ENCODE data around the gene PPP1R12C.

DNA sequence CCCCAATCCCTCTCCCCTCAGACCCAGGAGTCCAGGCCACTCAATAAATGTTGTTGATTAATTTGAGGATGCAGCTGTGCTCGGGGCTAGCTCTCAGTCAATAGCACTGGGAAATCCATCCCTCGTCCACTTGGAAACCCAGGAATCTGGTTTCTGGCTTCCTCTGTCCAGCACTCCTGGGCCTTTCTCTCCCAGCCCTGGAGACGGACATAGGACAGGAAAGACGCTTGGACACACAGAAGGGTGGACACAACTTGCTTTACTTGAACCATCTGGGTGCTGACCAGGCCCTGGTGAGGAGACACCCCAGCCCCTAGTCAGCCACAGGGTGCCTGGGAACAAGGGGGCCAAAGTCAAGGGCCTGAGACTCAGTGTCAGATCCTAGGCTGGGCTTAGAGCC, 41.0 kb upstream of the PPP1R12C start:
- TF ChIP-seq, protein P1, sequence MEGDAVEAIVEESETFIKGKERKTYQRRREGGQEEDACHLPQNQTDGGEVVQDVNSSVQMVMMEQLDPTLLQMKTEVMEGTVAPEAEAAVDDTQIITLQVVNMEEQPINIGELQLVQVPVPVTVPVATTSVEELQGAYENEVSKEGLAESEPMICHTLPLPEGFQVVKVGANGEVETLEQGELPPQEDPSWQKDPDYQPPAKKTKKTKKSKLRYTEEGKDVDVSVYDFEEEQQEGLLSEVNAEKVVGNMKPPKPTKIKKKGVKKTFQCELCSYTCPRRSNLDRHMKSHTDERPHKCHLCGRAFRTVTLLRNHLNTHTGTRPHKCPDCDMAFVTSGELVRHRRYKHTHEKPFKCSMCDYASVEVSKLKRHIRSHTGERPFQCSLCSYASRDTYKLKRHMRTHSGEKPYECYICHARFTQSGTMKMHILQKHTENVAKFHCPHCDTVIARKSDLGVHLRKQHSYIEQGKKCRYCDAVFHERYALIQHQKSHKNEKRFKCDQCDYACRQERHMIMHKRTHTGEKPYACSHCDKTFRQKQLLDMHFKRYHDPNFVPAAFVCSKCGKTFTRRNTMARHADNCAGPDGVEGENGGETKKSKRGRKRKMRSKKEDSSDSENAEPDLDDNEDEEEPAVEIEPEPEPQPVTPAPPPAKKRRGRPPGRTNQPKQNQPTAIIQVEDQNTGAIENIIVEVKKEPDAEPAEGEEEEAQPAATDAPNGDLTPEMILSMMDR (IDR thresholded peaks at IDR 0.05): no peak
- no peak for TF ChIP-seq POLR2A (IDR thresholded peaks at IDR 0.05)
